ENCODE measurements around the gene RABAC1. TPM values are rescaled to one million over a fixed set of nuclear protein-coding genes. Genes with fewer than 3 reads are reported as not detected.
"Not testable (repeated sequence)": the region's sequence is repeated elsewhere in the genome, so short reads cannot be mapped to it uniquely, and the experiment has no call there.

RABAC1 gene
- total and polyA plus RNA-seq, 2 donors: 89.0 to 339 TPM

GRCh38 chr19:41951686-41952172 lies 7.4 kb downstream of the RABAC1 start:
- Histone ChIP-seq H3K36me3 (ENCODE audit: insufficient read depth) (no peaks in the 10 kb centered on the region), H3K27ac (ENCODE audit: low read depth) (no peak overlapping the region), H3K4me3 (ENCODE audit: low read depth, low read length) (no peak overlapping the region), H3K4me1 (ENCODE audit: insufficient read depth) (no peaks in the 10 kb centered on the region)
- 2% methylated on average over 12 of the region's 12 CpGs for WGBS
- no peak for DNase-seq (ENCODE audit: extremely low spot score)

- Histone ChIP-seq H3K4me1 (ENCODE audit: insufficient read depth) (no peaks in the 10 kb centered on the region), H3K4me3 (ENCODE audit: low read depth, low read length) (no peak overlapping the region), H3K36me3 (ENCODE audit: insufficient read depth) (no peaks in the 10 kb centered on the region), H3K27ac (ENCODE audit: low read depth) (no peak overlapping the region)
- WGBS: 92% methylated on average over 3 of the region's 3 CpGs
- no peak for DNase-seq (ENCODE audit: extremely low spot score)
These were observed 12.0 kb downstream of the RABAC1 start for GRCh38 chr19:41947091-41947490.

- H3K4me3 ChIP-seq (ENCODE audit: low read depth, low read length): no peak overlapping the region
- no peak overlapping the region for H3K27ac ChIP-seq (ENCODE audit: low read depth)
- peaks cover 1% of the 10 kb centered on the region for H3K4me1 ChIP-seq (ENCODE audit: insufficient read depth)
- no peak for DNase-seq (ENCODE audit: extremely low spot score)
- no peaks in the 10 kb centered on the region for H3K36me3 ChIP-seq (ENCODE audit: insufficient read depth)
- WGBS: 84% methylated on average over 8 of the region's 8 CpGs
These were observed 13.9 kb downstream of the RABAC1 start for GRCh38 chr19:41945135-41945766.

GRCh38 chr19:41944336-41944735 lies 14.8 kb downstream of the RABAC1 start:
- H3K36me3 ChIP-seq (ENCODE audit: insufficient read depth): no peaks in the 10 kb centered on the region
- no peak for DNase-seq (ENCODE audit: extremely low spot score)
- H3K4me3 ChIP-seq (ENCODE audit: low read depth, low read length): no peak overlapping the region
- 62% methylated on average over 2 of the region's 2 CpGs for WGBS
- peaks cover 1% of the 10 kb centered on the region for H3K4me1 ChIP-seq (ENCODE audit: insufficient read depth)
- no peak overlapping the region for H3K27ac ChIP-seq (ENCODE audit: low read depth)

GRCh38 chr19:41941410-41942202 lies 17.5 kb downstream of the RABAC1 start:
- Histone ChIP-seq H3K4me1 (ENCODE audit: insufficient read depth) (peaks cover 1% of the 10 kb centered on the region), H3K36me3 (ENCODE audit: insufficient read depth) (no peaks in the 10 kb centered on the region), H3K4me3 (ENCODE audit: low read depth, low read length) (no peak overlapping the region), H3K27ac (ENCODE audit: low read depth) (no peak overlapping the region)
- 90% methylated on average over 9 of the region's 9 CpGs for WGBS
- no peak for DNase-seq (ENCODE audit: extremely low spot score)

- WGBS: 7% methylated on average over 53 of the region's 53 CpGs
- peak overlapping the region; percentile 51 for H3K4me3 ChIP-seq (ENCODE audit: low read depth, low read length)
- peaks cover 1% of the 10 kb centered on the region for H3K4me1 ChIP-seq (ENCODE audit: insufficient read depth)
- no peak overlapping the region for H3K27ac ChIP-seq (ENCODE audit: low read depth)
- H3K36me3 ChIP-seq (ENCODE audit: insufficient read depth): no peaks in the 10 kb centered on the region
- no peak for DNase-seq (ENCODE audit: extremely low spot score)
These were observed 18.3 kb downstream of the RABAC1 start for GRCh38 chr19:41940731-41941409.

- Histone ChIP-seq H3K4me1 (ENCODE audit: insufficient read depth) (peaks cover 1% of the 10 kb centered on the region), H3K36me3 (ENCODE audit: insufficient read depth) (no peaks in the 10 kb centered on the region), H3K4me3 (ENCODE audit: low read depth, low read length) (peak overlapping the region; percentile 51), H3K27ac (ENCODE audit: low read depth) (no peak overlapping the region)
- no peak for DNase-seq (ENCODE audit: extremely low spot score)
- 2% methylated on average over 80 of the region's 83 CpGs for WGBS
These were observed 19.0 kb downstream of the RABAC1 start for GRCh38 chr19:41939861-41940730.

GRCh38 chr19:41939209-41939608 lies 19.9 kb downstream of the RABAC1 start:
- not testable (repeated sequence) for H3K4me3 ChIP-seq (ENCODE audit: low read depth, low read length); H3K4me1 ChIP-seq (ENCODE audit: insufficient read depth); DNase-seq (ENCODE audit: extremely low spot score); H3K36me3 ChIP-seq (ENCODE audit: insufficient read depth); H3K27ac ChIP-seq (ENCODE audit: low read depth)

GRCh38 chr19:41937525-41938468 lies 21.3 kb downstream of the RABAC1 start:
- 39% methylated on average over 22 of the region's 22 CpGs for WGBS
- DNase-seq (ENCODE audit: extremely low spot score): no peak

GRCh38 chr19:41936961-41937360 lies 22.2 kb downstream of the RABAC1 start:
- Histone ChIP-seq H3K27ac (ENCODE audit: low read depth) (no peak overlapping the region), H3K36me3 (ENCODE audit: insufficient read depth) (no peaks in the 10 kb centered on the region), H3K4me1 (ENCODE audit: insufficient read depth) (peaks cover 1% of the 10 kb centered on the region), H3K4me3 (ENCODE audit: low read depth, low read length) (no peak overlapping the region)
- 62% methylated on average over 15 of the region's 15 CpGs for WGBS
- no peak for DNase-seq (ENCODE audit: extremely low spot score)

More at GRCh38 chr19:41937525-41938468, 21.3 kb downstream of the RABAC1 start:
- Histone ChIP-seq H3K36me3 (ENCODE audit: insufficient read depth) (no peaks in the 10 kb centered on the region), H3K4me1 (ENCODE audit: insufficient read depth) (peaks cover 1% of the 10 kb centered on the region), H3K4me3 (ENCODE audit: low read depth, low read length) (no peak overlapping the region), H3K27ac (ENCODE audit: low read depth) (no peak overlapping the region)

- H3K4me3 ChIP-seq (ENCODE audit: low read depth, low read length): no peak overlapping the region
- no peaks in the 10 kb centered on the region for H3K36me3 ChIP-seq (ENCODE audit: insufficient read depth)
- no peak for DNase-seq (ENCODE audit: extremely low spot score)
- H3K27ac ChIP-seq (ENCODE audit: low read depth): no peak overlapping the region
- WGBS: 74% methylated on average over 8 of the region's 8 CpGs
- peaks cover 1% of the 10 kb centered on the region for H3K4me1 ChIP-seq (ENCODE audit: insufficient read depth)
These were observed 22.7 kb downstream of the RABAC1 start for GRCh38 chr19:41936416-41936850.

GRCh38 chr19:41935760-41936415 lies 23.2 kb downstream of the RABAC1 start:
- 15% methylated on average over 26 of the region's 26 CpGs for WGBS
- peaks cover 1% of the 10 kb centered on the region for H3K4me1 ChIP-seq (ENCODE audit: insufficient read depth)
- H3K4me3 ChIP-seq (ENCODE audit: low read depth, low read length): no peak overlapping the region
- H3K36me3 ChIP-seq (ENCODE audit: insufficient read depth): no peaks in the 10 kb centered on the region
- DNase-seq (ENCODE audit: extremely low spot score): no peak
- no peak overlapping the region for H3K27ac ChIP-seq (ENCODE audit: low read depth)

Data from urinary bladder (tissue), 4 donors.